GM23248 (cell line): ENCODE data around the gene MBP.

Experiments used
- EZH2 ChIP-seq: fragments of 200-600 bp; sonication (generic); IDR thresholded peaks from 2 replicates; pipeline ENCODE4 v1.6.1; 2018; ENCODE audit warnings: antibody characterized with exemption, mild to moderate bottlenecking; ENCODE audit not compliant: insufficient read depth, poor library complexity, severe bottlenecking
- EZH2phosphoT487 ChIP-seq: fragments of 200-600 bp; sonication (generic); IDR thresholded peaks from 2 replicates; pipeline ENCODE4 v1.6.1; 2018; ENCODE audit warnings: antibody characterized with exemption, moderate library complexity, mild to moderate bottlenecking, low read depth; ENCODE audit not compliant: insufficient read depth

GRCh38 chr18:77015771-77016710 is 116.5 kb downstream of the MBP start:
- TF ChIP-seq EZH2 (no peak), EZH2phosphoT487 (no peak)
